ENCODE measurements around the gene CCDC3.

DNA sequence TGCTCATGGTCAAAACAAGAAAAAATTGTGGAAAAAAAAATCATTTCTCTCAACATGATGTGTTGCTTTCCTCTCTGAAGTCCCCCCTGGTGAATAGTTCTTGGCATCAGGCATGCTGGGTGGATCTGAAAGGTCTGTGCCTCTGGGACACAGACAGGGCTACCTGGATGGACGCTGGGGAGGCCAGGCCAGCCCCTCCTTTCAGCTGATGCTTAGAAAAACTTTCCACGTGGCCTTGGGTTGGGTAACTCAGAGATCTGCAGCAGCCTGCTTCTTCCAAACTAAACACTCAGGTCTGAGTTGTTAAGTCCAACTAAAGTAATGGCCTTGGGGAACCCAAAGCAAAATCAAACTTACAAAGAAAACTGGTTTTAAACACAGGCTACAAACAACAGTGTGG is 113.0 kb downstream of the CCDC3 start:
- TF ChIP-seq, protein P1, sequence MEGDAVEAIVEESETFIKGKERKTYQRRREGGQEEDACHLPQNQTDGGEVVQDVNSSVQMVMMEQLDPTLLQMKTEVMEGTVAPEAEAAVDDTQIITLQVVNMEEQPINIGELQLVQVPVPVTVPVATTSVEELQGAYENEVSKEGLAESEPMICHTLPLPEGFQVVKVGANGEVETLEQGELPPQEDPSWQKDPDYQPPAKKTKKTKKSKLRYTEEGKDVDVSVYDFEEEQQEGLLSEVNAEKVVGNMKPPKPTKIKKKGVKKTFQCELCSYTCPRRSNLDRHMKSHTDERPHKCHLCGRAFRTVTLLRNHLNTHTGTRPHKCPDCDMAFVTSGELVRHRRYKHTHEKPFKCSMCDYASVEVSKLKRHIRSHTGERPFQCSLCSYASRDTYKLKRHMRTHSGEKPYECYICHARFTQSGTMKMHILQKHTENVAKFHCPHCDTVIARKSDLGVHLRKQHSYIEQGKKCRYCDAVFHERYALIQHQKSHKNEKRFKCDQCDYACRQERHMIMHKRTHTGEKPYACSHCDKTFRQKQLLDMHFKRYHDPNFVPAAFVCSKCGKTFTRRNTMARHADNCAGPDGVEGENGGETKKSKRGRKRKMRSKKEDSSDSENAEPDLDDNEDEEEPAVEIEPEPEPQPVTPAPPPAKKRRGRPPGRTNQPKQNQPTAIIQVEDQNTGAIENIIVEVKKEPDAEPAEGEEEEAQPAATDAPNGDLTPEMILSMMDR (IDR thresholded peaks at IDR 0.05) = no peak
- TF ChIP-seq POLR2A (IDR thresholded peaks at IDR 0.05) = no peak
